GM18505 (cell line): ENCODE measurements around the gene TMEM52.
"Not testable (repeated sequence)": the region's sequence is repeated elsewhere in the genome, so short reads cannot be mapped to it uniquely, and the experiment has no call there.

Experiments used
- ATAC-seq: cut with Tn5 transposase; IDR thresholded peaks from one replicate; pipeline ENCODE4 v1.9.1; 2021; ENCODE audit not compliant: unreplicated experiment
- POLR2A ChIP-seq: IDR thresholded peaks from 4 replicates; pipeline ENCODE4 v1.6.1; 2011; ENCODE audit warnings: borderline replicate concordance; ENCODE audit not compliant: insufficient read depth, insufficient read length; ENCODE audit errors: extremely low read depth

Gene TMEM52

DNA sequence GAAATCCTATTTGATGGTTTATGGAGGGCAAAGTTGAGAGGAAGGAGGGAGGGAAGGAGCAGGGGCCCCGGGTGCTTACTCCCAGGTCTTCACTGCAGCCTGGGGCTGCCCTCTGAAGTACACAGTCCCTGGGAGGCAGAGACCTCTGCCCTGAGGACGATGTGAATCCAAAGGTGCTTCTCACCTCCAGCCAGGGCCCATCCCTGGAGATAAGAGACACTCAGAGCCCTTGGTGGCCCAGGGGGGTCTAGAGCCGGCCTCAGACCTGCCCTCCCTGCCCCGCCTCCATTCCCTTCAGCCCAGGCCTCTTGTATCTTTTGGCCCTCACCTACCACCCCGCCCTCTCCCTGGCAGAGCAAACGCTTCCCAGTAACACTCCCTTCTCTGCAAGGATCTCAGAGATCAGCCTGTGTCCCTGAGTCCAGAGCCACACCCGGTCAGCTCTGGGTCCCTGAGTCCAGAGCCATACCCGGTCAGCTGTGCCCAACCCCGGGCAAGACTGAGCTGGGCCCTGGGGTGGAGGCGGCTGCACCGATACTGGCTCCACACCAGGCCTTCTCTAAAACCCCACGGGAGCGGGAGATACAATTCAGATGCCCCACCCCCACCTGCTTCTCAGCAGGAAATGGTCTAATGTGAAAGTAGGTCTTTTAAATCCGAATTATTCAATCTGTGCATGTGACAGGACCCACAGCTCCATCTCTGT lies 24.6 kb downstream of the TMEM52 start:
- no peak for ATAC-seq
- TF ChIP-seq POLR2A = no peak

DNA sequence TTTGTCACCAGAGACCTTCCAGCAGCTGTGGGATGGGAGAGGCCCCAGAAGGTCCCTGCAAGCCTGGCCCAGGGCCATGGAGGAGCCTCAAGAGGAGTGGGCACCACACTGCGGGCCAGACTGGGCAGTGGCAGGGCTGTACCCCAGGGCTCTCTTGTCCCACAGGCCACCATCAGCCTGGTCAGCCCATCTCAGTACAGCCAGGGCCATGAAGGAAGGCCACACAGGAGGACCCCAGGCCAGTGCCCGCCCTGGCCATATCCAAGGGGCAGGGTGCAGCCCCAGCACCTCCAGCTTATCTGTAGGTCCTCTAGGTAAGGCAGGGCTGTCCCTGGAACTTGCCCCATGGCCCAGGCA lies 25.1 kb downstream of the TMEM52 start:
- ATAC-seq = no peak
- TF ChIP-seq POLR2A = no peak

DNA sequence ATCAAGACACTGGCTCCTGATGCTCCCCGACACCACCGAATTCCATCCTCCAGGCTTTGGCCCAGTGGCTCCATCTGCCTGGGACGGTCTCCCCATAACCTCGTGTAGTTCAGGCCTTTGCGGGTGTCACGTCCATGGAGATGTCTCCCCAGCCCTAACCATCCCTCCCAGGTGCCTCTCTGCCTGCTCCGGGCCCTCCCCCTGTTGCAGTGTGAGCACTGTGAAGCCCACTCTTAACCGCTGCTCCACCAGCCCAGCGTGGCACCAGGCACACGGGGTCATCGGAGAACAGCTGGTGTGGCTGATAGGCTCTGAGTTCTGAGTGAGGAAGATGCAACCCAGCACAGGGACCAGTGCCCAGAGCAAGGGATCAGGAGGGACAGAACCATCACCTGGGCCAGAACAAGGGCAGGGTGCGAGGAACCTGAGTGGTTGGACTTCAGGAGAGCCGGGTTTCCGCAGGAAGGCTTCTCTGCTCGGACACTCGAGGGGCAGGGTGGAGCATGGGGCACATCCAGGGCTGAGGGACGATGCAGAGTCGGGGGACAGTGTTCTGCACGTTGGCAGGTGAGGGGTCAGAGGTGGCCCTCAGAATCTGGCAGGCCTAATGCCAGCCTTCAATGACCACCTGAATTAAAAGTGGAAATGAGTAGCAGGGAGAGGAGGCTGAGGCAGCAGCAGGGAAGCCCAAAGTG lies 25.6 kb downstream of the TMEM52 start:
- ATAC-seq = no peak
- TF ChIP-seq POLR2A = no peak

- no peak for TF ChIP-seq POLR2A
- ATAC-seq = no peak
Observed at GRCh38 chr1:1892763-1893120, 26.3 kb downstream of the TMEM52 start.

DNA sequence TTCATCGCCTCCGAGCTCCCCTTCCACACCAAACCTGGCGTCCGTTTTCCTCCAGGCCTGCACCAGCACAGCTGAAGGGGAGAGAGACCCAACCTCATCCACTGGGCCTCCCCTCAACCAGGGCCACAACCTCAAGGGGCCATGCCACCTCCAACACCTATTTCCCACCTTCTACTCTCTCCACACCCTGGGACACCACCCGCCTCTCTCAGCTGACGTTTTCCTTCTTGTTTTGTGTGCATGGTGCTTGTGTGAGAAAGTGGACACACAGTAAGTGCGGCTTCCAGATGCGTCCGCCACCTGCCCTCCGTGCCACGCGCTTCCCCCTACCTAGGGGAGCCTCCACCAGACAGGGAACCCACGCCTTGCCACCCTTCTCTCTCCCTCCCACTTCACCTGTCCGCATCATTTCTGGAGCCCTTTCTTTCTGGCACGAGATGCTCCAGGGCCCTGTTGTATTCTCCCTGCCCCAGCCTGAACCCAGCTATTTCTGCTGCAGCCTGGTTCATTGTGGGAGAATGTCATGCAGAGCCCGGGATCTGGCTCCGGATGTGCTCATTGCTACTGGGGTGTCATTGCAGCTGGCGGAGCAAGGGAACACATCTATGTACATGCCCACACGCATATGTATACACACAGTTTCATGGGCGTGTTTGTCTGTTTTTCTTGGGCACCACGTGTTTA lies 26.9 kb downstream of the TMEM52 start:
- no peak for ATAC-seq
- TF ChIP-seq POLR2A = no peak

DNA sequence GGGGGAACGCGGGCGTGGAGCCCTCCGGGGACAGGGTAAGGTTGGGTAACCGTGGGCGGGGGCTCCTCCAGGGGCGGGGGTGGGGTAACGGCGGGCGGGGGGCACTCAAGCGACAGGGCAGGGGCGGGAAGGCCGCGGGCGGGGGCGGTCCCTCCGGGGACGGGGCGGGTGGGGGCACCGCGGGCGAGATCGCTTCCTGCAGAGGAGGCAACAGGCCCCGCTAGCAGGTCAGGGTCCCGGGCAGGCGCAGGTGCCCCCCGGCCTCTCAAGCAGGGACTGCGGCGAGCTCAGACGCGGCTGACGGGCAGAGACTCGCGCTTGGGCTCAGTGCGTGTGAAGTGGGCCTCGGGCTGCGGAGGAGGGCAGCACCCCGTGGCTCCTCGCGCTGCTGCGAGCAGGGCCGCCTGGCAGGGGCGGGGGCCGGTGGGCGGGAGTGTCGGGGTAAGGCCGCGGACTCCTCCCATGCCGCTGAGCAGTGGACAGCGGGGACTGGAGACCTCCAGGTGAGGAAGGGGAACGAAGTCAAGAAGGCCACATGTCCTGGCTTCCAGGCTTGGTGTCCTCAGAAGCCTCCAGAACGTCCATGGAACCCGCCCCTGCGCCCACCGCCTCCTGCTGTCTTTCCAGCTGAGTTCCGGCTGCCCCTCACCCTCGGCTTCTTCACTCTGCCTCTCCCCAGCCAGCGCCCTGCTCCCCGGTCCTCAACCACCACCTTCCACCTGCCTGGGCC lies 27.6 kb downstream of the TMEM52 start:
- ATAC-seq = peak; percentile 15

GRCh38 chr1:1890506-1891348 lies 28.4 kb downstream of the TMEM52 start, which contains the start of gene GNB1:
GNB1 (minus strand) TSS chr1:1891087; CDS start chr1:1825453, 65,634 bp downstream.
- ATAC-seq = peak; percentile 64
- peak; percentile 60 for TF ChIP-seq POLR2A

More for the DNA sequence above, 27.6 kb downstream of the TMEM52 start:
- TF ChIP-seq POLR2A = peak; percentile 49

DNA sequence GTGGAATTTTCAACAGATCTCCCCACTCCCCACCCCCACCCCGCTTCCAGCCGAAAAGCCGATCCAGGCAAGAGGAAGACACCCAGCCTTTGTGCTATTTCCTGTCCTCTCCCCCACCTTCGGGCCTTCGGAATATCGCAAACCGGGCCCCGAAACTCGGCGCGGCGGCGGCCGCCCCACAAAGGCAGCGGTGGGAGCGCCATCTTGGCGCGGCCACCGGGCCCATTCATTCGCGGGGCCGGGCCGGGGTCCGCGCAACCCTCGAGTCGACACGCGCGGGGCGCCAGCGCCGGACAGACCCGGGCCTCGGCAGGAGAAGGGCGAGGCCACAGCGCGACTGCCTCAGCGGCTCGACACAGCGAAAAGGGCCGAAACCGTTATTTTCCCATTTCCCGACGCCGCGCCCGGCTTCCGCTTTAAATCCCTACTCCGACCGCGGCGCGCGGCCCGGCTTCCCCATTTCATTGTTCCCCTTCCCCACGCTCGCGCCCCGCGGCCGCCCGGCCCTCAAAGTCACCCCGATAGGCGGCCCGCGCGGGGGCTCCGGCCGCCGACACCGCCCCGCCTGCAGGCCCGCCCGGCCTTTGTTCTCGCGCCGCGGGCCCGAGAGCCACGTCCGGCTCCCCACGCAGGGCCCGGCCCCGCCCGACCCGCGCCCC lies 29.1 kb downstream of the TMEM52 start:
- TF ChIP-seq POLR2A = no peak
- ATAC-seq = peak; percentile 24

DNA sequence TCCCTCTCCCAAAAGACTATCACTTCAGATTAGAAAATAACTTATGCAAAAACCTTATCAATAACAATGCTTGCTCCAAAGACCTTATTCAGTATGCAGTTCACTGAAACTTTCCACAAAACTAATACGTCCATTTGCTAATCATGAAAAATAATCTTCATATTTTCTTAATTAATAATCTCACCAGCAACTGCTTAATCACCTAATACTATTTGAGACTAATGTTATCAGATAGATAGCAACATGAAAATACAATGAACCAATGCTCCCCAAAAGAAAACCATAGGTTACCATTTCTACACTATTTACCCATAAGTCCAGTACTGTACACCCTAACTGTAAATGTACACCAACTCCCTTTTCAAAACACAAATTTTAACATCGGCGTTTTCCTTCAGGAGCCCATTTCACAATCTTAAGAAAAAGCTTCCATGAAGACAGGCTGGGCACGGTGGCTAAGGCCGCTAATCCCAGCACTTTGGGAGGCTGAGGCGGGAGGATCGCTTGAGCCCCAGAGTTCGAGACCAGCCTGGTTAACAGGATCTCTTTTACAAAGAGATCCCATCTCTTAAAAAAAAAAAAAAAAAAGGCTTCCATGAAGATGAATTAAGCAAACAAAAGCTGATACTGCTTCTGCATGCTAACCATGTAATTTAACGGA lies 29.9 kb downstream of the TMEM52 start:
- no peak for ATAC-seq
- no peak for TF ChIP-seq POLR2A

GRCh38 chr1:1883890-1884289 lies 35.2 kb downstream of the TMEM52 start:
- ATAC-seq = not testable (repeated sequence)

GRCh38 chr1:1883092-1883873 lies 35.8 kb downstream of the TMEM52 start:
- ATAC-seq = no peak
- TF ChIP-seq POLR2A = no peak
